ENCODE data around the gene WDR62. TPM values are rescaled to one million over a fixed set of nuclear protein-coding genes. Genes with fewer than 3 reads are reported as not detected.

The WDR62 gene
- total RNA-seq, 3 donors from 2014 or later (not counting 1 experiment from before 2014, with no cell fraction given) = 3.9 to 5.9 (median 4.8) TPM

DNA sequence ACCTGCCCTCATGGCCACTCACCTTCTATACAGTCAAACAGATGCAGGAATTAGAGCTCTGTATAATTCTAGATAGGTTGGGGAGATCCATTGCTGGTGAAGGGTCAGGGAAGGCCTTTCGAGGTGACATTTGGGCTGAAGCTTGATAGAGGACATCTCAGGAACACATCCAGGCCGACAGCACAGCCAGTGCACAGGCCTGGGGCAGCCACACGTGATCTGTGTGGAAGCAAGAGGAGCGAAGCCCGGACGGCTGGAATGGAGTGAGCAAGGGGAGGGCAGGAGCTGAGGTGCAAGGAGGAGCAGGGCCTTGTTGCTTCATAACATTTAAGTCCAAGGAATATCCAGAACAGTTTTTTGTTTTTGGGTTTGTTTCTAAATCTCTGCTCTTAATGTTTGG, 51.7 kb downstream of the WDR62 start:
- no peaks in the 10 kb centered on the region for H3K9me3 ChIP-seq (ENCODE audit: control insufficient read depth, insufficient read depth, low read length)
- TF ChIP-seq, protein P1, sequence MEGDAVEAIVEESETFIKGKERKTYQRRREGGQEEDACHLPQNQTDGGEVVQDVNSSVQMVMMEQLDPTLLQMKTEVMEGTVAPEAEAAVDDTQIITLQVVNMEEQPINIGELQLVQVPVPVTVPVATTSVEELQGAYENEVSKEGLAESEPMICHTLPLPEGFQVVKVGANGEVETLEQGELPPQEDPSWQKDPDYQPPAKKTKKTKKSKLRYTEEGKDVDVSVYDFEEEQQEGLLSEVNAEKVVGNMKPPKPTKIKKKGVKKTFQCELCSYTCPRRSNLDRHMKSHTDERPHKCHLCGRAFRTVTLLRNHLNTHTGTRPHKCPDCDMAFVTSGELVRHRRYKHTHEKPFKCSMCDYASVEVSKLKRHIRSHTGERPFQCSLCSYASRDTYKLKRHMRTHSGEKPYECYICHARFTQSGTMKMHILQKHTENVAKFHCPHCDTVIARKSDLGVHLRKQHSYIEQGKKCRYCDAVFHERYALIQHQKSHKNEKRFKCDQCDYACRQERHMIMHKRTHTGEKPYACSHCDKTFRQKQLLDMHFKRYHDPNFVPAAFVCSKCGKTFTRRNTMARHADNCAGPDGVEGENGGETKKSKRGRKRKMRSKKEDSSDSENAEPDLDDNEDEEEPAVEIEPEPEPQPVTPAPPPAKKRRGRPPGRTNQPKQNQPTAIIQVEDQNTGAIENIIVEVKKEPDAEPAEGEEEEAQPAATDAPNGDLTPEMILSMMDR (IDR thresholded peaks at IDR 0.05) = no peak
- H3K27me3 Mint-ChIP-seq (ENCODE audit: low read depth in 2 of 2) = no peaks in the 10 kb centered on the region
- H3K4me1 ChIP-seq (ENCODE audit: control insufficient read depth, insufficient read depth, low read length) = no peaks in the 10 kb centered on the region
- H3K36me3 ChIP-seq (ENCODE audit: control insufficient read depth, insufficient read depth, low read length) = peaks cover 2% of the 10 kb centered on the region
- no peak overlapping the region for H3K27ac Mint-ChIP-seq
- H3K4me3 ChIP-seq (ENCODE audit: low read length) = no peak overlapping the region
- intact Hi-C loops (cut with micrococcal nuclease) = no loop called here
- no peak for DNase-seq
- H3K27ac ChIP-seq (ENCODE audit: low read length) = no peak overlapping the region
- ATAC-seq = no peak
- no peaks in the 10 kb centered on the region for H3K9me3 Mint-ChIP-seq
- no peak overlapping the region for H3K4me3 Mint-ChIP-seq
- H3K36me3 Mint-ChIP-seq = no peaks in the 10 kb centered on the region
- WGBS (ENCODE audit: insufficient coverage) = 97% methylated on average over 6 of the region's 6 CpGs
- H3K27me3 ChIP-seq (ENCODE audit: control insufficient read depth, insufficient read depth, low read length) = no peaks in the 10 kb centered on the region
- H3K4me1 Mint-ChIP-seq = no peaks in the 10 kb centered on the region

DNA sequence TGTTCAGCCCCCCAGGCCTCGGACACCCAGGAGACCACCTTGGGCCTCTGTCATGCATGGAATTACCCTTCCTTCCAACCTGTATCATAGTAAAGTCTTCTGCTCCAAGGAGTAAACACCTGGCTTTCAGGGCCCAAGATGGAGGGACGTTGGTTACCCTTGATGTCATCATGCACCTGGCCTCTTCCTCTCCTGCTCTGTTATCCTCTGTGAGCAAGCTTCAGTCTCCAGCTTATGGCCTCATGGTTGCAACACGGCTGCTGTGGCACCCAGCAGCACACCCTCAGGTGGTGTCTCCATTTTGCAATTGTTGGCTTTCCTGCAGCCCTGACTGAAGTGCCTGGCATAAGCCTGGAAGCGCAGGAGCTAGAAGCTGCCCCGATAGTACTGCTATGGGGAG, 52.3 kb downstream of the WDR62 start:
- H3K27me3 ChIP-seq (ENCODE audit: control insufficient read depth, insufficient read depth, low read length) = no peaks in the 10 kb centered on the region
- 96% methylated on average over 5 of the region's 5 CpGs for WGBS (ENCODE audit: insufficient coverage)
- no peaks in the 10 kb centered on the region for H3K4me1 ChIP-seq (ENCODE audit: control insufficient read depth, insufficient read depth, low read length)
- Mint-ChIP-seq H3K36me3 (no peaks in the 10 kb centered on the region), H3K4me3 (no peak overlapping the region), H3K27me3 (ENCODE audit: low read depth in 2 of 2) (no peaks in the 10 kb centered on the region), H3K4me1 (no peaks in the 10 kb centered on the region), H3K27ac (no peak overlapping the region), H3K9me3 (no peaks in the 10 kb centered on the region)
- TF ChIP-seq, protein P1 (IDR thresholded peaks at IDR 0.05) = no peak
- DNase-seq (no peak), ATAC-seq (no peak)
- peaks cover 4% of the 10 kb centered on the region for H3K36me3 ChIP-seq (ENCODE audit: control insufficient read depth, insufficient read depth, low read length)
- intact Hi-C loops (cut with micrococcal nuclease) = no loop called here
- H3K9me3 ChIP-seq (ENCODE audit: control insufficient read depth, insufficient read depth, low read length) = no peaks in the 10 kb centered on the region
- no peak overlapping the region for H3K4me3 ChIP-seq (ENCODE audit: low read length)
- no peak overlapping the region for H3K27ac ChIP-seq (ENCODE audit: low read length)

DNA sequence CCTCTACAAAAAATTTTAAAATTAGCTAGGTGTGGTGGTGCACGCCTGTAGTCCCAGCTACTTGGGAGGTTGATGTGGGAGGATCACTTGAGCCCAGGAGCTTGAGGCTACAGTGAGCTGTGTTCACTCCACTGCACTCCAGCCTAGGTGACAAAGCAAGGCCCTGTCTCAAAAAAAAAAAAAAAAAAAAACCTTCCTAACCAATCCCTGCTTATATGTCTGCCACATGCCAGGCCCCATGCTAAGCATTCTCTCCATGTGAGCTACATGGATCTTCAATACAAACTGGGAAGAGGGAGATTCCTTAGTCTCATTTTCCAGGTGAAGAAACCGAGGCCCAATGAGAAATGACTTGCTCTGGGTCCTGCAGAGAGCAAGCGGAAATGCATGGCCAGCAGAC, 54.0 kb downstream of the WDR62 start:
- no peak for ATAC-seq
- Histone ChIP-seq H3K9me3 (ENCODE audit: control insufficient read depth, insufficient read depth, low read length) (no peaks in the 10 kb centered on the region), H3K4me1 (ENCODE audit: control insufficient read depth, insufficient read depth, low read length) (peaks cover 7% of the 10 kb centered on the region), H3K36me3 (ENCODE audit: control insufficient read depth, insufficient read depth, low read length) (peaks cover 14% of the 10 kb centered on the region), H3K4me3 (ENCODE audit: low read length) (no peak overlapping the region), H3K27ac (ENCODE audit: low read length) (no peak overlapping the region), H3K27me3 (ENCODE audit: control insufficient read depth, insufficient read depth, low read length) (no peaks in the 10 kb centered on the region)
- DNase-seq = no peak
- 100% methylated on average over 3 of the region's 3 CpGs for WGBS (ENCODE audit: insufficient coverage)
- H3K27me3 Mint-ChIP-seq (ENCODE audit: low read depth in 2 of 2) = no peaks in the 10 kb centered on the region
- TF ChIP-seq, protein P1 (IDR thresholded peaks at IDR 0.05) = no peak
- peaks cover 9 to 10% of the 10 kb centered on the region in 2 donors for H3K4me1 Mint-ChIP-seq
- H3K9me3 Mint-ChIP-seq = no peaks in the 10 kb centered on the region
- H3K36me3 Mint-ChIP-seq = no peaks in the 10 kb centered on the region
- no peak overlapping the region for H3K27ac Mint-ChIP-seq
- H3K4me3 Mint-ChIP-seq = no peak overlapping the region
- intact Hi-C loops (cut with micrococcal nuclease) = no loop called here

DNA sequence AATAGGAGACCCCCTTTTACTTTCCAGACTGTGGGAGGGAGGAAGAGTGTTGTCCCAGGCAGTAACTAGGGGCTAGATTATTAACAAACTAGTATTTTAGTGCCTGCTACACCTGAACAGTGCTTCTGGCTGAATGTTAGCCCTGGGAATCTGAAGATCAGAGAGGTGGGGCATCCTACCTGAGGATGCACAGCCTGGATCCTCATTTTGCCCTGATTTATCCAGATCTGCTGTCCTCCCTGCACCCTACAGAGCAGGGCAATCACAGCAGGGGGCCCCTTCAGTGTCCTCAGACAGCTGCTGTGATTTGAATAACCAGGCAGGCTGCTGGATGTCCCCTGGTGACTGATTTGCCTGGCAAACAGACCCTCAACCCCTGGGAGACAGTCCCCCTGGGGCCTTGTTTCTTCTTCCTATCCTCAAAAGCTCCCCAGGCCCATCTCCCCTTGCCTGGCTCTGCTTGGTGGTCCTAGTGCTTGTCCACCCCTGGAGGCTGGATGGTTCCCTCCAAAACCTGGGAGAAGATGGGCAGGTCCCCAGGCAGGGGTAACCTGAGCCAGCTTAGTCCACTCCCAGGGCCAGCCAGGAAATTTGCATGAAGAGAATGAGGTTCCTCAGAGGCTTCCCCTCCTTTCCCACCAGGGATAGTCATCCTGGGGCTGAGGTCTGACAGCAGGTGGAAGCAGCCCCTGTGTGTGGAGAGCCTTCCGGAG, 55.9 kb downstream of the WDR62 start, which contains the start of gene OVOL3:
Gene OVOL3 (plus strand): TSS at position 657 of the 713 bp plus-strand sequence. CDS start 60 bp downstream, outside the sequence.
- H3K4me3 Mint-ChIP-seq = peak within 1 kb of the TSS; percentile 58
- Histone ChIP-seq H3K36me3 (ENCODE audit: control insufficient read depth, insufficient read depth, low read length) (peaks cover 14% of the 10 kb centered on the region), H3K4me3 (ENCODE audit: low read length) (no peak within 1 kb of the TSS), H3K27ac (ENCODE audit: low read length) (no peak within 1 kb of the TSS), H3K4me1 (ENCODE audit: control insufficient read depth, insufficient read depth, low read length) (peaks cover 17% of the 10 kb centered on the region), H3K9me3 (ENCODE audit: control insufficient read depth, insufficient read depth, low read length) (no peaks in the 10 kb centered on the region), H3K27me3 (ENCODE audit: control insufficient read depth, insufficient read depth, low read length) (no peaks in the 10 kb centered on the region)
- no peaks in the 10 kb centered on the region for H3K27me3 Mint-ChIP-seq (ENCODE audit: low read depth in 2 of 2)
- peaks cover 18 to 29% of the 10 kb centered on the region in 2 donors for H3K4me1 Mint-ChIP-seq
- no peaks in the 10 kb centered on the region for H3K9me3 Mint-ChIP-seq
- TF ChIP-seq, protein P1 (IDR thresholded peaks at IDR 0.05) = no peak
- intact Hi-C loops (cut with micrococcal nuclease) = loop anchor here (10.0 kb wide), 1 partner anchor 116 kb away; the partner anchor contains the start of gene SDHAF1
- DNase-seq (no peak), ATAC-seq (no peak)
- H3K27ac Mint-ChIP-seq = peak within 1 kb of the TSS in 1 of 2 donors; percentile 16
- no peaks in the 10 kb centered on the region for H3K36me3 Mint-ChIP-seq
- 86% methylated on average over 1 of the region's 1 CpG for WGBS (ENCODE audit: insufficient coverage)

Measured in natural killer cell (primary cell).